ENCODE measurements around the gene C9orf40.

C9orf40 gene

DNA sequence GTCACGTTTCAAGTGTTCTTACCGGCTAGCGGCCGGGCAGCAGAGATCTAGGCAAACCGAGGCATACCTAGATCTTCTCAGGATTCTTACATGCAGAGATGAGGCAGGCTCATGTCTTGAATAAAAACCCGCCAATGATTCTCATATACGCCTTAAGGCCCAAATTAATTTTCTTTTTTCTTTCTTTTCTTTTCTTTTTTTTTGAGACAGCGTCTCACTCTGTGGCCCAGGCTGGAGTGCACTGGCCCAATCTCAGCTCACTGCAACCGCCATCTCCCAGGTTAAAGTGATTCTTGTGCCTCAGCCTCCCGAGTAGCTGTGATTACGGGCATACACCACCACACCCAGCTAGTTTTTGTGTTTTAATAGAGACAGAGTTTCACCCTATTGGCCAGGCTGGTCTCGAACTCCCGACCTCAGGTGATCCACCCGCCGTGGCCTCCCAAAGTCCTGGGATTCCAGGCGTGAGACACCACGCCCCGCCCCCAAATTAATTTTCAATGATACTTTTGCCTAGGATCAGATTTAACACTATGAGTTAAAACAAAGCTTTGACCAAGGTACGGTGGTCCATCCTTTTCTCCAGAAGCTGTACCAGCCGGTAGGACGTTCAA is 1.5 kb downstream of the C9orf40 start:
- Histone ChIP-seq H3K27ac (peak overlapping the region; percentile 98), H3K4me3 (peak overlapping the region; percentile 89 to 93), H3K27me3 (no peaks in the 10 kb centered on the region), H3K36me3 (peaks cover 0 to 5% (median 0%) of the 10 kb centered on the region in 3 donors), H3K9me3 (no peaks in the 10 kb centered on the region), H3K4me1 (peaks cover 0 to 7% (median 3%) of the 10 kb centered on the region in 4 donors)
- TF ChIP-seq, protein P1, sequence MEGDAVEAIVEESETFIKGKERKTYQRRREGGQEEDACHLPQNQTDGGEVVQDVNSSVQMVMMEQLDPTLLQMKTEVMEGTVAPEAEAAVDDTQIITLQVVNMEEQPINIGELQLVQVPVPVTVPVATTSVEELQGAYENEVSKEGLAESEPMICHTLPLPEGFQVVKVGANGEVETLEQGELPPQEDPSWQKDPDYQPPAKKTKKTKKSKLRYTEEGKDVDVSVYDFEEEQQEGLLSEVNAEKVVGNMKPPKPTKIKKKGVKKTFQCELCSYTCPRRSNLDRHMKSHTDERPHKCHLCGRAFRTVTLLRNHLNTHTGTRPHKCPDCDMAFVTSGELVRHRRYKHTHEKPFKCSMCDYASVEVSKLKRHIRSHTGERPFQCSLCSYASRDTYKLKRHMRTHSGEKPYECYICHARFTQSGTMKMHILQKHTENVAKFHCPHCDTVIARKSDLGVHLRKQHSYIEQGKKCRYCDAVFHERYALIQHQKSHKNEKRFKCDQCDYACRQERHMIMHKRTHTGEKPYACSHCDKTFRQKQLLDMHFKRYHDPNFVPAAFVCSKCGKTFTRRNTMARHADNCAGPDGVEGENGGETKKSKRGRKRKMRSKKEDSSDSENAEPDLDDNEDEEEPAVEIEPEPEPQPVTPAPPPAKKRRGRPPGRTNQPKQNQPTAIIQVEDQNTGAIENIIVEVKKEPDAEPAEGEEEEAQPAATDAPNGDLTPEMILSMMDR (IDR thresholded peaks at IDR 0.05), result no peak
- DNase-seq, result no peak
- intact Hi-C loops (cut with DNase I; ENCODE audit: low total_unique reads), result loop anchor here (5.0 kb wide), 2 partner anchors 76 to 136 kb away; partner anchors contain the start of genes CARNMT1, NMRK1 and OSTF1

DNA sequence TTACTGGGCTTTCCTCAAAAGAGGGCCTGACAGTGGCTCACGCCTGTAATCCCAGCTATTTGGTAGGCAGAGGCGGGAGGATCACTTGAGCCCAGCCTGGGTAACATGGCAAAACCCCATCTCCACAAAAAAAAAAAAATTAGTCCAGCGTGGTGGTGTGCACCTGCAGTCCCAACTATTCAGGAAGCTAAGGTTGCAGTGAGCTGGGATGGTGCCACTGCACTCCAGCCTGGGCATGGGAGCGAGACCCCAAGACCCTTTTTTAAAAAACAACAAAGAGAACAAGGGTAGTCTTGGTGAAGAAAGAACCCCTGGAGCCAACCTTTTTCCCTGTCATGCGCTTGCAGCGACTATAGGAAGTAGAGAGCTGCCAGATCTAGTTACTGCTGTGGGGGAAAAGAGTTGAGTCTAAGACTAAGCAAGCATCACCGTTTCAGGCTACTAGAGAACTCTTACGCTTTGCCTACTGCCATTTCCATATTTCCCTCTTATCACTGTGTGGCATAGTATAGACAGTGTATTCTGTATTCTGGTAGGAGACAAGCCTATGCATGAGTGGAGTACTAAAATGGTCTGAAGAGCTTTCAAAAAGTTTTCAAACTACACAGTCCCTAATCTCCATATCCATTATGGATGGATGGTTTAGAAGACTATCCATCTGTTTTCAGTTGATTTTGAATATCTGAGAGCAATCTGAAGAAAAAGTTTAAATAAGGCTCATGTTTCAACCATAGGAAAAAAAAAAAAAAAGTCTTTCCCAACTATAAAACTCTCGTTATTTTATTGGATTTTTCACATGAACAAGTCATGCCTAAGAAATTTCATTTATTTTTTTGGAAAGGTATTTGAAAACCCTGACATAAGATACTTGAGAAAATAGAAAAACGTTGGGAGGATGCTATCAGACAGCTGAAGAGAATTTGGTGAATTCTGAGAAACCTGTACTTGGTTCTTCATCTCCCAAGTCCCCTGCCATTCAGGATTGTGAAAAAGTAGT is 2.6 kb downstream of the C9orf40 start:
- Histone ChIP-seq H3K4me1 (peaks cover 0 to 7% (median 3%) of the 10 kb centered on the region in 4 donors), H3K9me3 (no peaks in the 10 kb centered on the region), H3K4me3 (no peak overlapping the region), H3K36me3 (peaks cover 0 to 5% (median 0%) of the 10 kb centered on the region in 3 donors), H3K27me3 (no peaks in the 10 kb centered on the region), H3K27ac (no peak overlapping the region)
- intact Hi-C loops (cut with DNase I; ENCODE audit: low total_unique reads), result loop anchor here (5.0 kb wide), 2 partner anchors 77 to 137 kb away; partner anchors contain the start of genes CARNMT1, NMRK1 and OSTF1
- TF ChIP-seq, protein P1 (IDR thresholded peaks at IDR 0.05), result no peak
- DNase-seq, result no peak

- Histone ChIP-seq H3K9me3 (no peaks in the 10 kb centered on the region), H3K27ac (no peak overlapping the region), H3K4me3 (no peak overlapping the region), H3K36me3 (peaks cover 0 to 5% (median 0%) of the 10 kb centered on the region in 3 donors), H3K4me1 (peaks cover 0 to 7% (median 3%) of the 10 kb centered on the region in 4 donors), H3K27me3 (no peaks in the 10 kb centered on the region)
- intact Hi-C loops (cut with DNase I; ENCODE audit: low total_unique reads), result no loop called here
- TF ChIP-seq, protein P1 (IDR thresholded peaks at IDR 0.05), result no peak
- DNase-seq, result no peak
Observed at GRCh38 chr9:74948937-74949336, 3.8 kb downstream of the C9orf40 start.

DNA sequence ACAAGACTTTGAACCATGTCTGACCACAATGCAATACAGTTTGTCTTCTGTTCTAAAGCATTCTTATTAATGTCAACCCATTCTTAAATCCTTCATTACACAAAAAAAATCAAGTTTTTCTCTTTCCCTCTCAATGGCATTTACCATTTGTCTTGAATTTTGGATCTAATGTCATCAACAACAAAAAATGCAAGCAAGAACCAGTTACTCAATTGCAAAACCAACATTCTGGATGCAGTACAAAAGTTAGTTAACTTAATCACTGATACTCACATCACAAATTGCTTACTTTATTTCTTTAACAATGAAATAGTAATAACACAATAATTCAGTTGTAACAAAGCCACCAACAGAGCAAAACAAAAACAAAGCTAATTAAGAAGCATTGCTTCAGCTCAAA is 6.0 kb downstream of the C9orf40 start:
- TF ChIP-seq, protein P1 (IDR thresholded peaks at IDR 0.05), result no peak
- no peak for DNase-seq
- H3K4me1 ChIP-seq, result peaks cover 0 to 6% (median 3%) of the 10 kb centered on the region in 4 donors
- H3K27ac ChIP-seq, result no peak overlapping the region
- peaks cover 0 to 5% (median 0%) of the 10 kb centered on the region in 3 donors for H3K36me3 ChIP-seq
- H3K27me3 ChIP-seq, result no peaks in the 10 kb centered on the region
- intact Hi-C loops (cut with DNase I; ENCODE audit: low total_unique reads), result no loop called here
- no peaks in the 10 kb centered on the region for H3K9me3 ChIP-seq
- H3K4me3 ChIP-seq, result no peak overlapping the region

DNA sequence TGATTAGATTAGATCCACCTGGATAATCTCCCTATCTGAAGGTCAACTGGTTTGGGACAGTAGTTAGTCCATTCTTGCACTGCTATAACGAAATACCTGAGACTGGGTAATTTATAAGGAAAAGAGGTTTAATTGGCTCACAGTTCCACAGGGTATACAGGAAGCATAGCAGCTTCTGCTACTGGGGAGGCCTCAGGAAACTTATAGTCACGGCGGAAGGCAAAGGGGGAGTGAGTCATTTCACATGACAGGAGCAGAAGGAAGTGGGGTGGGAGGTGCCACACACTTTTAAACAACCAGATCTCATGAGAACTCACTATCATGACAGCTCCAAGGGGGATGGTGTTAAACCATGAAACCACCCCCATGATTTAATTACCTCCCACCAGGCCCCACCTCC is 9.9 kb downstream of the C9orf40 start:
- no peak overlapping the region for H3K4me3 ChIP-seq
- peaks cover 0 to 5% (median 0%) of the 10 kb centered on the region in 3 donors for H3K36me3 ChIP-seq
- H3K4me1 ChIP-seq, result no peaks in the 10 kb centered on the region
- no peaks in the 10 kb centered on the region for H3K27me3 ChIP-seq
- H3K27ac ChIP-seq, result no peak overlapping the region
- TF ChIP-seq, protein P1 (IDR thresholded peaks at IDR 0.05), result no peak
- intact Hi-C loops (cut with DNase I; ENCODE audit: low total_unique reads), result no loop called here
- no peak for DNase-seq
- H3K9me3 ChIP-seq, result no peaks in the 10 kb centered on the region

Measured in tibial artery (tissue), 4 donors.